HG02759 (cell line): ENCODE data around the gene DUSP8.

Source experiments
- ATAC-seq: cut with Tn5 transposase; IDR thresholded peaks from one replicate; pipeline ENCODE4 v1.9.1; 2021; ENCODE audit warnings: mild to moderate bottlenecking, moderate library complexity; ENCODE audit not compliant: unreplicated experiment

Gene DUSP8

GRCh38 chr11:1504581-1505290 is 67.3 kb downstream of the DUSP8 start:
- ATAC-seq: no peak

DNA sequence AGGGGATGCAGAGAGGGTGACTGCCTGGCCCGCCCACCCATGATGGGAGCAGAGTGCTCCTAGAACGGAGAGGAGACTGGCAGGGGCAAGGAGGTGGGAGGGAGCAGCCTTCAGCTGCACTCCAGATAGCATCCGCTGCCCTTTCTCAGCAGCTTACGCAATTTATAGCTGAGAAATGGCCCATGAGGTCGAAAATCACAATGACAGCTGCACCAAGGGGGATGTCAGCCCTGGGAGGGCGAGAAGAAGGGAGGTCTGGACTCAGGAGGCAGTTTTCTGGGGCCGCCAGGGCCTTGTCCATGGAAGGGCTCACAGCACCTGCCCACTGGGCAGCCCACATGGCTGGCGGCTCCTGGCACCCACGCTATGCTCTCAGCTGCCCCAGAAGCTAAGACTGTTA is 67.9 kb downstream of the DUSP8 start:
- ATAC-seq: no peak
